Mucosa of stomach (tissue), 1 donor: ENCODE data around the gene TNFSF11.

Experiments
- H3K27me3 ChIP-seq: one replicate; pipeline ENCODE4 v1.7.0; 2013; ENCODE audit warnings: mild to moderate bottlenecking, low read length; ENCODE audit not compliant: control insufficient read depth, insufficient read depth
- H3K36me3 ChIP-seq: one replicate; pipeline ENCODE4 v1.7.0; 2013; ENCODE audit warnings: low read length; ENCODE audit not compliant: control insufficient read depth, insufficient read depth
- H3K4me1 ChIP-seq: one replicate; pipeline ENCODE4 v1.7.0; 2013; ENCODE audit warnings: mild to moderate bottlenecking, low read length; ENCODE audit not compliant: control insufficient read depth, insufficient read depth
- H3K4me3 ChIP-seq: one replicate; pipeline ENCODE4 v1.7.0; 2013; ENCODE audit warnings: low read length
- H3K9ac ChIP-seq: one replicate; pipeline ENCODE4 v1.7.0; 2013; ENCODE audit warnings: mild to moderate bottlenecking, low read length, moderate library complexity
- H3K9me3 ChIP-seq: one replicate; pipeline ENCODE4 v1.7.0; 2013; ENCODE audit warnings: mild to moderate bottlenecking, low read length, moderate library complexity; ENCODE audit not compliant: control insufficient read depth
- donor health status: Pancreatic carcinoma.

The TNFSF11 gene

GRCh38 chr13:42574011-42574410 is at the start of gene TNFSF11:
TNFSF11 (plus strand) TSS chr13:42574152; CDS start chr13:42574304, 152 bp downstream.
- no peaks in the 10 kb centered on the region for H3K9me3 ChIP-seq
- H3K36me3 ChIP-seq = no peaks in the 10 kb centered on the region
- peak within 1 kb of the TSS; percentile 21 for H3K4me3 ChIP-seq
- peaks cover 26% of the 10 kb centered on the region for H3K27me3 ChIP-seq
- no peaks in the 10 kb centered on the region for H3K4me1 ChIP-seq
- H3K9ac ChIP-seq = no peak within 1 kb of the TSS

GRCh38 chr13:42524487-42525034 is 49.4 kb upstream of the TNFSF11 start:
- Histone ChIP-seq H3K27me3 (no peaks in the 10 kb centered on the region), H3K36me3 (no peaks in the 10 kb centered on the region), H3K9me3 (no peaks in the 10 kb centered on the region), H3K4me3 (no peak overlapping the region), H3K4me1 (no peaks in the 10 kb centered on the region), H3K9ac (no peak overlapping the region)

GRCh38 chr13:42525035-42525504 is 48.9 kb upstream of the TNFSF11 start:
- H3K4me3 ChIP-seq = no peak overlapping the region
- H3K27me3 ChIP-seq = no peaks in the 10 kb centered on the region
- H3K9ac ChIP-seq = no peak overlapping the region
- no peaks in the 10 kb centered on the region for H3K4me1 ChIP-seq
- no peaks in the 10 kb centered on the region for H3K36me3 ChIP-seq
- no peaks in the 10 kb centered on the region for H3K9me3 ChIP-seq

- H3K9me3 ChIP-seq = no peaks in the 10 kb centered on the region
- H3K4me3 ChIP-seq = no peak overlapping the region
- no peak overlapping the region for H3K9ac ChIP-seq
- H3K27me3 ChIP-seq = no peaks in the 10 kb centered on the region
- H3K36me3 ChIP-seq = no peaks in the 10 kb centered on the region
- no peaks in the 10 kb centered on the region for H3K4me1 ChIP-seq
Measured at GRCh38 chr13:42526276-42526675, 47.7 kb upstream of the TNFSF11 start.

- Histone ChIP-seq H3K27me3 (no peaks in the 10 kb centered on the region), H3K4me1 (no peaks in the 10 kb centered on the region), H3K9ac (no peak overlapping the region), H3K9me3 (no peaks in the 10 kb centered on the region), H3K4me3 (no peak overlapping the region), H3K36me3 (no peaks in the 10 kb centered on the region)
Measured at GRCh38 chr13:42526804-42527203, 47.1 kb upstream of the TNFSF11 start.

GRCh38 chr13:42532561-42533335 is 41.2 kb upstream of the TNFSF11 start:
- Histone ChIP-seq H3K4me3 (no peak overlapping the region), H3K9ac (no peak overlapping the region), H3K27me3 (no peaks in the 10 kb centered on the region), H3K36me3 (no peaks in the 10 kb centered on the region), H3K4me1 (no peaks in the 10 kb centered on the region), H3K9me3 (no peaks in the 10 kb centered on the region)

GRCh38 chr13:42533336-42533591 is 40.7 kb upstream of the TNFSF11 start:
- H3K4me3 ChIP-seq = no peak overlapping the region
- no peaks in the 10 kb centered on the region for H3K9me3 ChIP-seq
- H3K9ac ChIP-seq = no peak overlapping the region
- H3K36me3 ChIP-seq = no peaks in the 10 kb centered on the region
- H3K27me3 ChIP-seq = no peaks in the 10 kb centered on the region
- no peaks in the 10 kb centered on the region for H3K4me1 ChIP-seq

- no peaks in the 10 kb centered on the region for H3K27me3 ChIP-seq
- H3K9me3 ChIP-seq = no peaks in the 10 kb centered on the region
- no peak overlapping the region for H3K4me3 ChIP-seq
- H3K36me3 ChIP-seq = no peaks in the 10 kb centered on the region
- H3K9ac ChIP-seq = no peak overlapping the region
- no peaks in the 10 kb centered on the region for H3K4me1 ChIP-seq
Measured at GRCh38 chr13:42534785-42535184, 39.2 kb upstream of the TNFSF11 start.

- Histone ChIP-seq H3K36me3 (no peaks in the 10 kb centered on the region), H3K4me3 (no peak overlapping the region), H3K4me1 (no peaks in the 10 kb centered on the region), H3K9ac (no peak overlapping the region), H3K9me3 (no peaks in the 10 kb centered on the region), H3K27me3 (no peaks in the 10 kb centered on the region)
Measured at GRCh38 chr13:42538996-42539395, 35.0 kb upstream of the TNFSF11 start.

- Histone ChIP-seq H3K4me3 (no peak overlapping the region), H3K27me3 (no peaks in the 10 kb centered on the region), H3K4me1 (no peaks in the 10 kb centered on the region), H3K9me3 (no peaks in the 10 kb centered on the region), H3K9ac (no peak overlapping the region), H3K36me3 (no peaks in the 10 kb centered on the region)
Measured at GRCh38 chr13:42539670-42540069, 34.3 kb upstream of the TNFSF11 start.

GRCh38 chr13:42543215-42543797 is 30.6 kb upstream of the TNFSF11 start:
- no peak overlapping the region for H3K4me3 ChIP-seq
- no peak overlapping the region for H3K9ac ChIP-seq
- H3K4me1 ChIP-seq = no peaks in the 10 kb centered on the region
- H3K36me3 ChIP-seq = no peaks in the 10 kb centered on the region
- H3K9me3 ChIP-seq = no peaks in the 10 kb centered on the region
- H3K27me3 ChIP-seq = no peaks in the 10 kb centered on the region

- Histone ChIP-seq H3K9me3 (no peaks in the 10 kb centered on the region), H3K36me3 (no peaks in the 10 kb centered on the region), H3K27me3 (no peaks in the 10 kb centered on the region), H3K4me1 (no peaks in the 10 kb centered on the region), H3K9ac (no peak overlapping the region), H3K4me3 (no peak overlapping the region)
Measured at GRCh38 chr13:42544246-42544926, 29.6 kb upstream of the TNFSF11 start.
